Mesothelial cell of epicardium (in vitro differentiated cells): ENCODE results near the gene TRAPPC4. TPM values are rescaled to one million over a fixed set of nuclear protein-coding genes. Genes with fewer than 3 reads are reported as not detected.
"Not testable (repeated sequence)": the region's sequence is repeated elsewhere in the genome, so short reads cannot be mapped to it uniquely, and the experiment has no call there.

Experiments
- DNase-seq, 2 experiments: peaks; one replicate each; pipeline ENCODE4 v3.0.0; 2021; ENCODE audit warnings: low spot score in 2 of 2; ENCODE audit not compliant: unreplicated experiment in 2 of 2
- H3K27ac Mint-ChIP-seq: 2 replicates; pipeline ENCODE4 v1.8.0; 2021; ENCODE audit warnings: mixed read lengths
- H3K27me3 Mint-ChIP-seq: 2 replicates; pipeline ENCODE4 v1.8.0; 2021; ENCODE audit warnings: low read depth, mixed read lengths
- H3K36me3 Mint-ChIP-seq: 2 replicates; pipeline ENCODE4 v1.8.0; 2021; ENCODE audit warnings: mixed read lengths
- H3K4me1 Mint-ChIP-seq: 2 replicates; pipeline ENCODE4 v1.8.0; 2021; ENCODE audit warnings: mixed read lengths
- H3K4me3 Mint-ChIP-seq: 2 replicates; pipeline ENCODE4 v1.8.0; 2021; ENCODE audit warnings: mild to moderate bottlenecking, moderate library complexity, mixed read lengths
- H3K9me3 Mint-ChIP-seq: 2 replicates; pipeline ENCODE4 v1.8.0; 2021; ENCODE audit warnings: mixed read lengths
- CTCF ChIP-seq: fragments of 200-600 bp; sonication (generic); IDR thresholded peaks from one replicate; pipeline ENCODE4 v1.5.0; 2021; ENCODE audit warnings: antibody characterized with exemption; ENCODE audit not compliant: unreplicated experiment
- total RNA-seq: library from RNA; stranded (reverse); gene quantifications from 3 replicates; pipeline ENCODE4 v1.2.1, GENCODE V29; 2021

Gene TRAPPC4
- total RNA-seq, 1 donor from 2014 or later, result 53.9 TPM

GRCh38 chr11:119057000-119057769 is 38.6 kb downstream of the TRAPPC4 start, which contains the start of gene HYOU1:
HYOU1 (minus strand) TSS chr11:119057205; CDS start chr11:119056160, 1,045 bp downstream.
- Mint-ChIP-seq H3K9me3 (no peaks in the 10 kb centered on the region), H3K4me3 (peak within 1 kb of the TSS; percentile 95), H3K27me3 (no peaks in the 10 kb centered on the region), H3K36me3 (peaks cover 12% of the 10 kb centered on the region), H3K27ac (peak within 1 kb of the TSS; percentile 97), H3K4me1 (peaks cover 17% of the 10 kb centered on the region)
- peak; percentile 98 to 99 for DNase-seq
- TF ChIP-seq CTCF, result no peak

GRCh38 chr11:119059128-119059527 is 40.6 kb downstream of the TRAPPC4 start:
- not testable (repeated sequence) for H3K4me3 Mint-ChIP-seq

GRCh38 chr11:119061256-119061655 is 42.7 kb downstream of the TRAPPC4 start:
- no peak overlapping the region for H3K4me3 Mint-ChIP-seq

More at GRCh38 chr11:119059128-119059527, 40.6 kb downstream of the TRAPPC4 start:
- not testable (repeated sequence) for H3K27me3 Mint-ChIP-seq, H3K36me3 Mint-ChIP-seq, H3K27ac Mint-ChIP-seq, DNase-seq, H3K9me3 Mint-ChIP-seq
- peaks cover 17% of the 10 kb centered on the region for H3K4me1 Mint-ChIP-seq

GRCh38 chr11:119062779-119063178 is 44.2 kb downstream of the TRAPPC4 start:
- H3K36me3 Mint-ChIP-seq, result peaks cover 2% of the 10 kb centered on the region
- DNase-seq, result no peak
- no peak for TF ChIP-seq CTCF
- no peak overlapping the region for H3K27ac Mint-ChIP-seq
- H3K9me3 Mint-ChIP-seq, result no peaks in the 10 kb centered on the region
- H3K4me1 Mint-ChIP-seq, result peaks cover 15% of the 10 kb centered on the region
- H3K27me3 Mint-ChIP-seq, result no peaks in the 10 kb centered on the region
- no peak overlapping the region for H3K4me3 Mint-ChIP-seq

More at GRCh38 chr11:119061256-119061655, 42.7 kb downstream of the TRAPPC4 start:
- no peak for TF ChIP-seq CTCF
- Mint-ChIP-seq H3K27me3 (no peaks in the 10 kb centered on the region), H3K9me3 (no peaks in the 10 kb centered on the region), H3K27ac (no peak overlapping the region), H3K36me3 (peaks cover 2% of the 10 kb centered on the region), H3K4me1 (peaks cover 10% of the 10 kb centered on the region)
- DNase-seq, result no peak

- no peak for TF ChIP-seq CTCF
- no peak overlapping the region for H3K27ac Mint-ChIP-seq
- H3K27me3 Mint-ChIP-seq, result no peaks in the 10 kb centered on the region
- no peak overlapping the region for H3K4me3 Mint-ChIP-seq
- DNase-seq, result no peak
- peaks cover 17% of the 10 kb centered on the region for H3K4me1 Mint-ChIP-seq
- H3K9me3 Mint-ChIP-seq, result no peaks in the 10 kb centered on the region
- H3K36me3 Mint-ChIP-seq, result peaks cover 4% of the 10 kb centered on the region
Measured at GRCh38 chr11:119065369-119065768, 46.8 kb downstream of the TRAPPC4 start.
